DMS79 (cell line): ENCODE measurements around the gene AP2A2.

Experiments
- DNase-seq: peaks from one replicate; lab custom pipeline; 2025; lab: John Stamatoyannopoulos, UW

The AP2A2 gene

DNA sequence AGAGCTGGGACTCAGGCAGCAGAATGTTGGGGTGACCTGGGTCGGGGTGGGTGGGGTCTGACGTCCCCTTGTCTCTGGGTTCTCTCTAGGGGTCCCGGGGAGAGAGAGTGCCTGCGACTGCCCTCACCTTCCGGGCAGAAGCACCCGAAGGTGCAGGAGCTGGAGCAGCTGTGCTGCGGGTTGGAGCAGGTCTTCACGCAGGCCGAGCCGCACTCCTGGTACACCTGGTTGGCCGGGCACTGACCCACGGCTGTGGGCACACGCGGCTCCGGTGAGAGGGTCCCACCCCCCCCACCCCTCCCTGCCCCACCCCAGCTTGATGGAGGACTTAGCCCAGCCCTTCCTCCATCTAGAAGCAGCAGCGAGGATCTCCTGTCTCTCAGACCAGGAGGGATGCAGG, 104.4 kb downstream of the AP2A2 start:
- DNase-seq = no peak

DNA sequence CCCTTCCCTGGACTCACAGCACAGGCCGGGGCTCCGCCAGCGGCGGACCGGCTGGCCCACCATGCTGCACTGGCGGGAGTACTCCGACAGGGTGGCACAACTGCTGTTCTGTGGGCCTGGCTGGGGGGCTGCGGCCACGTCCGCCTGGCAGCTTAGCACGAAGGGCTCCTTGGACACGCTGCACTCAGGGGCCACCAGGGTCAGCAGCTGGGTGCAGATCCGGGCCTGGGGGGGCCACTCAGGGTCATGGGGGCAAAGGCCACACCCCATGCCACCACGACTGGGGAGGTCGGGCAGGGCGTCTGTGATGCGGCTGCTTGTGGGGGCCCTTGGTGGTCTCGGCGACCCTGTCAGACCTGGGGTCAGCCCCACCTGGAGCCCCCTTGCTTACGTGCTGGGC, 104.9 kb downstream of the AP2A2 start:
- no peak for DNase-seq

DNA sequence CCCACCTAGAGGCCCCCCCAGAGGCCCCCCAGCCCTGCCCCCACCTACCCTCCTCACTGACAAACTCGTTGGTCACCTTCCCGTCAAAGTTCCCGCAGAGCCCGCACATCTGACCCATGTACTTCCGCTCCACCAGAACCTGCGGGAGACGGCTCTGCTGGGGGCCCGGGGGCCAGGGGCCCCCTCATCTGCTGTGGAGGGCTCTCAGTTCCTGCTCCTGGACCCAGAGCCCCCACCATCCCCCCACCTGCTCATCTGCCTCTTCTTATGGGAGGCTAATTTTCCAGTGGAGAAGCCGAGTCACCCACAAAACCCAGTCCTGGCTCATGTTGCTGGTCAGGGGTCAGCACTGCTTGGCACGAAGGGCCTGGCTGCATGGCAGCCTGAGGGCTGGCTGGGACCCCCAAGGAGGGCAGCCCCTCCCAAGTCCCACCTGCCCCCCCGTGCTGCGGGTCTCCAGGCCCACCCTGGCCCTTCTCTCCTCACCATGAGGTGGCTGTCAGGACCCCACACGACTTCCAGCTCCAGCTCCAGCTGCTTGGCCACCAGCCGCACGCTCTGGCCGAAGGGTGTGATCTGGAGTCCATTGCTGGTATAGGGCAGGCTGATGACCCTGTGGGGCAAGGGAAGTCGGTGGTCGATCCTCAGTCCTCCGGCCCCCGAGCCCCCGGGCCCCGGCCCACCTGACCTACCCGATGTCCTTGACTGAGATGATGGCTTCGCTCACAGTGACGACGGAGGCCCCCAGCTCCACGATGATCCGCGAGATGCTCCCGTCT, 105.6 kb downstream of the AP2A2 start:
- DNase-seq = no peak

DNA sequence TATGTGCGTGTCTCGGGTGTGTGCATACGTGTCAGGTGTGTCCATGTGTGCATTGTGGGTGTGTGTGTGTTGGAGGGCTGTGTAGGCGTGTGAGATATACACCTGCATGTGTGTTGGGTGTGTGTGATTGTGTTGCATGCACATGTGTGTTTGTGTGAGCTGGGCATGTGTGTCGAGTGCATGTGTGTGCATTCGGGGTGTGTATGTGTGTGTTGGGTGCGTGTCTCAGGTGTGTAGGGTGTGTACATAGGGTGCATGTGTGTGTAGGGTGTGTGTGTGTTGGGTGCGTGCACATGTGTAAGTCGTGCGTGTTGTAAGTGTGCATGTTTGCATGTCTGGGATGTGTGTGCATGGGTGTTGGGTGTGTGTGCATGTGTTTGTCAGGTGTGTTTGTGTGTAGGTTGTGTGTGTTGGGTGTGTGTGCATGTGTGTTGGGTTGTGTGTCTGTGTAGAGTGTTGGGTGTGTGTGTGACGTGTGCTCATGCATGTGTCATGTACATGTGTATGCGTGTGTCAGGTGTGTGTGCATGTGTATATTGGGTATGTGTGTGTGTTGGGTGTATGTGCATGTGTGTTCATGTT, 106.7 kb downstream of the AP2A2 start:
- DNase-seq = no peak

DNA sequence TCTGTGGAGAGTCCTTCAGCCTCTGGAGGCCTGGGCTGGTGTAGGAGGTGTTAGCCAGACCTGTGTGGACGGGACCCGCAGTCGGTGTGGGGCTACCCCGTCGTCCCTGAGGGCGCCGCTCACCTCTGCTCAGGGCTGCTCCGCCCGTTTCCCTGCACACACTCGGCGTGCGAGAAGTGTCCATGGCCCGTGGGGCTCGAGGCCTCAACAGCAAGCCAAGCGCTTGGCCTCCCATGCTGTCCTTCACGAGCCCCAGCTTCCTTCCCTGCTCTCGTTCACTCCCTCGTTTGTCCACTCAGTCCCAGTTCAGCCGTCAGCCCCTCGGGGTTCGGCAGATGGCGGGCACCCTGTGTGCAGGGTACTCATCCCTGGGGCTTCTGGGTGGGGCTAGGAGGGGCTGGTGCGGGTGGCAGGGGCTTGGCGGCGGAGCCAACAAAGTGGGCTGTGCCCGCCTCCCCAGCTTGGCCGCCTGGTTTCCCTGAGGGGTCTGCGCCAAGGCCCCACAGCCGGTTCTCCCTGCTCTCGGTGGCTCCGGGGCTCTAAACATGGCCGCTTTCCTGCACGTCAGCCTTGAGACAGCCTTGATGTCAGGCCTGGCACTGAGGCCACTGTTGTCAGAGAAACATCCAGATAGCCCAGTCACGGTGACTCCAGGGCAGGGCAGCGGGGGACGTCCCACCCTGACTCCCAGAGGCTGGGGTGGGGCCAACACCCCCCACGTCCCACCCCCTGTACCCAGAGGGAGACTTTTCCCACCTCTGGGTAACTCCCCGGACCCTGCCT, 107.5 kb downstream of the AP2A2 start:
- no peak for DNase-seq

DNA sequence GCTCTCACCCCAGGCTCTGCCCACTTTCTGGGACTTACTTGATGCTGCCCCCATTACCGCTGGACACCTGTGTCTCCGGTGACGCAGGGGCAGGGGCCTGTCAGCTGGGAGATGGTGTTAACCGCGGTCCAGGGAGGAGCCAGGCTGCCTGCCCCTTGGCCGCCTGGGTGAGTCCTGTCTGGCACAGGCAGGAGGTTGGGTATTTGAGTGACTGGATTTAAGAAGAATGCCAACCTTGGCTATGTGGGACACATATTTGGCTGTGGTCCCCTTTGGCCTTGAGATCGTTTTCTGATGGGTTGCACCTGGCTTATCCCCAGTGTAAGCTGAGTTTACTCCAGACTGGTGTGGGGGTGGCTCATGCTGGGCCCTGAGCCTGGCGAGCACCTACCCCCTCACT, 108.3 kb downstream of the AP2A2 start:
- DNase-seq = no peak

DNA sequence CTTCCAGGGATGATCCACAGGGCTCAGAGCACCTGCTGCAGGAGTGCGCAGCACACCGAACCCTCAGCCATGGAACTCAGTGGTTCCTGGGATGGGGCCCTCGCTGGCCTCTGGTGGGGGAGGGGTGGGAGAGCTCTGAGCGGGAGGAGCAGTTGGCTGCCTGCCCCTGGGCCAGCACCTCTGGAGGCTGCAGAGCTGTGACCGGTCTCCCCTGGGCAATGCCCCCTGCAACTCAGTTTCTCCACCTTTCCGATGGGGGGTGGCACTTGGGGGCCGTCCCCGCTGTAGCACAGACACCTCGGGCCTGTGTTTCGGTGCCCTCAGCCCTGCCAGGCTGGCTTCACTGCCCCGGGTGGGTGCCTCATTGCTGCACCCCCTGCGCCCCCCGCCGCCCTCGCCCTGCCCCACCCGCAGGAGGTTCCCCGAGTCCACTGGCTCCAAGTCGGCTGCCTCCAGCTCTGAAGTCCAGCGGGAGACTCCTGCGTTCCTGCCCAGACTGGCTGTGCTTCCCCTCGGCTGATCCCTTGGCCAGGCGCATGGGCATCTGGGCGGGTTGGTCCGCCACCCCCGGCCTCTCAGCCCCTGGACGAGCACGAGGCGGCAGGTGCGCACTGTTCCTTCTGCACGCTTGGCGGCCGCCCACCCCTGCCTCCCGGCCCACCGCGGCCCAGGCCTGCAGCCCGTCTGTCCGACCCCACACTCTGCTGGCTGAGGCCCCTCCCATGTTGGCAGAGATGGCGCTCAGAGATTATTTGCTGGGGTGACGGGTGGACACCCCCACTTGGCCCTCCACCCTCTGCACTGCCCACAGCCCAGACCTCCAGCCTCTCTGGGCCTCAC, 109.0 kb downstream of the AP2A2 start:
- DNase-seq = no peak

DNA sequence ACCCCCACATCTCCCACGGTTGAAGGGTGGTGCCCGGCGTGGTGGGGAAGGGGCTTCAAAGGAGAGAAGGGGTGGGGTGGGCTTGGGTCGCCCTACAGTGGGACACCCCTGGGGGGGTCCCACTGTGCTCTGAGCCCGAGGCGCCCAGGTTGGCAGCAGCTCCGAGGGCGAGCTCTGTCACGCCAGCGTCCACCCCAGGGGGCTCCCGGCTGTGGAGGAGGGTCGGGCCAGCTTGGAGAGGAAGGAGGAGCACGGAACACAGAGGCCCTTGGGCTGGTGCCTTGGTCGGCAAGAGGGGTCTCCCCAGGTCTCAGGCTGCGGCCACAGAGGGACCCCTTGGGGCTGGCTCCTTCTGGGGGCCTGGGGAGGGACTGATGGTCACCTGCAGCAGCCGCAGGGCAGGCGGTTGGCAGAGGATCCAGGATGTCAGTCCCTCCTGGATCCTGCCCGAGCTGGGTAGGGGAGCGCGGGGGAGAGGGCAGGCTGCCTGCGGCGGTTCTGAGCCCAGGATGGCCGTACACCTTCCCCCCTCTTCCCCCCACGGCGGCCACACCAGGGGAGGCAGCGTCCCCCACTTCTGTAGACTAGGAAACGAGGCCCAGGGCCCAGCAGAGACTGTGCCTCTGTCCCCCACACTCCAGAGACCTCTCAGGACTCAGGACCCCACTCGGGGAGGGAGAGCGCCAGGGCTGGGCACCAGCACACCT, 110.1 kb downstream of the AP2A2 start:
- no peak for DNase-seq

DNA sequence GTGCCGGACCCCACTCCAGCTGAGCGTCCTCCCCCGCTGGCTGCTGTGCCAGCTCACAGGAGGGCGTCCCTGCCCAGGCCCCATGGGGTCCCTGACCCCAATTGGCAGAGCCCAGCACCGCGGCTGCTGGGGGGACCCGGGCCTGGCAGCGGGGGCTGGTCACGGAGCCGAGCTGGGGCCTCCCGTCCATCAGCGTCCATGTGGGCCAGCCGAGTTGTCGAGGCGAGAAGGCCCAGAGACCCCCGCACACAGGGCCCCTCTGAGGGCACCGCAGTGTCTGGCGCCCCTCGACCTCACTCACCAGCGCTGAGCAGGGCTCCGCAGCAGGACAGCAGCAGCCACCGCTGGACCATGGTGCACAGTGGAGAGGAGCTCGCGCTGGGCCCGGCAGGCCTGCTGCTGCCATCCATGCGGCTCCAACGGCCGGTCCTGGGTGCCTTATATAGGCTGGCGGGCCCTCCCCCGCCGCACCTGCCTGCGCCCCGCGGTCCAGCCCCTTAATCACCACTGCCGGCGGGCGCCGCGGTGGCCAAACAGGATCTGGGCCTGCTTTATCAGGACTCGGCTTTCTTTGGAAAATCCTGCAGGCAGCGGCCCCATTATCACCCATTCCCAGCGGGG, 110.7 kb downstream of the AP2A2 start, which contains the start of gene MUC6:
MUC6 (minus strand) TSS at position 416 of the 621 bp plus-strand sequence; CDS start at position 353, 63 bp downstream.
- DNase-seq = no peak

DNA sequence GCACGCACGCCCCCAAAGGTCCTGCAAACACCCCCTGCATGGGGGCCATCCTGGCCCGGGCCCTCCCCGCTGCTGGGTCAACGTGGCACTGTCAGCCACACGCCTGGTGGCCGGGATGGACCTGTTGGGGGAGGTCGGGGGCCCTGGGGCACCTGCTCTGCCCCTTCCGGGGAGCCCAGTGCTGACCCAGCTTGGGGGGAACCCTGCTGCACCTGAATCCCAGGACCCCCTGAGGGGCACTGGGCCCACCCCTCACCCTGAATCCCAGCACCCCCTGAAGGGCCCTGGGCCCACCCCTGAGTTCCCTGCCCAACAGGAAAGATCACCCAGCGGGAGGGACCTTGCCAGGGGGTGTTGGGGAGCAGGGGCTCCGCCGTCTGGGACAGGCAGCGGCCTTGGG, 111.3 kb downstream of the AP2A2 start:
- DNase-seq = no peak

DNA sequence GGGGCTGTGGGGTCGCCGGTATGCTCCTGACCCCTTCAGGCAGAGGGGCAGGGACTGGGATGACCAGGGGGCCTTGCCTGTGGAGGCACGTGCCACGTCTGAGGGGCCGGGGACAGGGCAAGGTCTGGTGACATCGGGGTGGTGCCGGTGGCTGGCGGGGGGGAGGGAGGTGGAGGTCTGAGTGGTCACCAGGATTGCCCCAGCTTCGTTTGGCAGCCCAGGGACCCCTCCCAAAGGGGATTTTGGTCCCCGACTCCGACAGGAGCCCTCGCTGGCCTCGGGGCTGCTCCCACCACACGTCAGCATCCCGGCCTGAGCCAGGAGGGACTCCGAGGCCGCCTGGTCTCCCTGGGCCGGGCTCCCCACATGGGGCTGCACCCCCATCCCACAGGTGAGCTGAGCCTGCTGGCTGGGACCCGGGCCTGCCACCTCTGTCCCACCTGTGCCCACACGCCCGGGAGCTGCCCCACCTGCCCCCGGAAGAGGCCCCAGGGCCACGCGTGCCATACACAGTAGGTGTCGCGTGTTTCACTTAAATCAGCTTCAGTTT, 111.9 kb downstream of the AP2A2 start:
- no peak for DNase-seq

DNA sequence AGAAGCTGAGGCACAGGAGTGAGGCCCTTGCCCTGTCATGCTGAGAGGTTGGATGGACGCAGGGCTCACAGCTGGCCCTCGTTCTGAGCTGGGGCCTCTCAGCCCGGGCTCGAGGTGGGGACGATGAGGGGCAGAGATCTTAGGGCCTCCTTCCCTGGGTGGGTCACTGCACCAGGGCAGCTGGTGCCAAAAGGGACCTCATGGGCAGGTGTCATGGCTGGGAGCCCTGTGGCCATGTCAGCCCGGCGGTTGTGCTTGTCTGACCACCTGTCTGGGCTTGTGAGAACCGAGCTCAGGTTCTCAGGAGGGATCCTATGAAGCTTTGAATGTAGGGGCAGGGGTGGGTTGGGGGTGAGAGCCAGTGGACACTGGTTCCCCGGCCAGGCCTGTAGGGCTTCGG, 112.7 kb downstream of the AP2A2 start:
- DNase-seq = no peak

DNA sequence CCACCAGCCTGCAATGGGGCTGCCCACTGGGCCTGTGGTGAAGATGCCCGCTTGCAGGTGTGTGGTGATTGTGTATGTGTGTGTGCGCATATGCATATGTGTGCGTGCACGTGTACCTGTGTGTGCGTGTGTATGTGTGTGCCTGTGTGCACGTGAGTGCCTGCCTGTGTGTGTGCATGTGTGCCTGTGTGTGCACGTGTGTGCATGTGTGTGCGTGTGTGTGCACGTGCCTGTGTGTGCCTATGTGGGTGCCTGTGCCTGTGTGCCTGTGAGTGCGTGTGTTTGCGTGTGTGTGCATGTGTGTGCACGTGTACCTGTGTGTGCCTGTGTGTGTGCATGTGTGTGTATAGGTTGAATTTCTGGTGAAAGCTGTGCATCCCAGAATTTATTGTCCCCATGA, 113.3 kb downstream of the AP2A2 start:
- no peak for DNase-seq

DNA sequence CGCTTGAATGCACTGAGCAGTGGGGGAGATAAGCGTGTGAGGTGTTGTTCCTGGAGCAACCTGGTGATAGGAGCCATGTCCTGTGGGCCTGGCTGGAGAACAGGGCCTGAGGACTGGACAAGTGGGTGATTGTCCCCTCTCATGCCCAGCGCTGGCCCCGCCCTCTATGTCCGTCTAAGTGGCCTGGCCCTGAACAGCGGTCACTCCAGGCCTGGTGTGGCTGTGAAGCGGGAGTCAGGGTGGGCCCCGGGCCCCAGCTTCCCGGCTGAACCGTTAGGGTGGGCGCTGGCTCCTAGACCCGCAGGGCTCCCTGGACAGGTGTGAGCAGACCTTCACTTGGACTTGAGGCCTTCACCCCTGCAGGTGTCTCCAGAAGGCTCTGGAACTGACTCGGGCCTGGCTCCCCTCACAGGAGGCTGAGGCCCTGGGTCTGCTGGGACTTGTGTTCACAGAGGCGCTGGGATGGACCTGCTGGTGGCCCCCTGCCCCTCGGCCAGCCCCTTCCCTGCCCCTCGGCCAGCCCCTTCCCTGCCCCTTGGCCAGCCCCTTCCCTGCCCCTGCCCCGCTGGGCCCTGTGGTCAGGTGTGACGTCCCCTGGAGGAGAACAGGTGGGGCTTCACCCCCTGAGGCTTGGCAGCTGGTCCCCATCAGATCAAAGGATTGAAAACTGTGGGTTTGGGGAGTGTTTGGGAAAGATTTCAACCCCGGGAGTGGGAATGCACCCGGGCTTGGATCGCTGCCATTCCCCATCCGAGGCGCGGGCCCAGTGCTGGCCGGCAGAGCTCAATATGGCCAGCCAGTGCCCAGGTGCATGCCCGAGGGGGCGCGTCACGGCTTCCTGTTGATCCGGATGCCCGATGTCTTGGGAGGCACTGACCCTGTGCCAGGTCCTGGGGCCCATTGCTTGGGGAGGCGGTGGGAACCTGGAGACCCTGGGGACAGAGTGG, 114.1 kb downstream of the AP2A2 start:
- DNase-seq = no peak

DNA sequence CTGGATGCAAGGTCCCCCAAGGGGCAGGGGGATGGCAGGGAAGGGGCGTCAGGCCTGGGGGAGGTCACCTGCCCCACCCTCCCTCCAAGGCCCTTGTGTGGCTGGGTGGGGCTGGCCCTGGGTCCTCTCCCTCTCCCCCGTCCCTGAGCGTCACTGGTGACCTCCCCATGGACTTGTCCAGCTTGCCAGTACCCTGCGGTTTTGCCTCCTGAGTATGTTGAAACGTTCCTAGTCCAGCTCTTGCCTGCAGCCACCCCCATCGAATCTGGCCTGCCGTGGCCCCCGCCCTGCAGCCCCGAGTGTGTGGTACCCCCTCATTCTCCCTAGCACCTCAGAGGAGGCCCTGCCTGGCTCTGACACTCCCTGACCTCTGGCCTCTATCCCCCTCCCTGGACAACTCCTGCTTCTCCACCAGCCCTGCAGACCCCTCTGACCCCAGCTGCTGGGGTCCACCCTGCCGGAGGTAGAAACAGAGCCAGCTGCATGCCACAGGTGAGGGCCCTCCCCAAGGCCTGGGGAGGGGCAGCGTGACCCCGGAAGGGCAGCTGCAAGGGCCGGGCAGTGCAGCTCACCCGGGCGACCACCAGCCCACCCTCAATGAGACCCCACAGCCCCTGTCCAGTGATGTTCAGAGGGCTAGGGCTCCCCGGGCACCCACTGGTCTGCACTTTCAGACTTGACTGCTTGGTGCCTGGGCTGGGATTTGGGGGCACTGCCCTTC, 114.9 kb downstream of the AP2A2 start:
- DNase-seq = no peak

DNA sequence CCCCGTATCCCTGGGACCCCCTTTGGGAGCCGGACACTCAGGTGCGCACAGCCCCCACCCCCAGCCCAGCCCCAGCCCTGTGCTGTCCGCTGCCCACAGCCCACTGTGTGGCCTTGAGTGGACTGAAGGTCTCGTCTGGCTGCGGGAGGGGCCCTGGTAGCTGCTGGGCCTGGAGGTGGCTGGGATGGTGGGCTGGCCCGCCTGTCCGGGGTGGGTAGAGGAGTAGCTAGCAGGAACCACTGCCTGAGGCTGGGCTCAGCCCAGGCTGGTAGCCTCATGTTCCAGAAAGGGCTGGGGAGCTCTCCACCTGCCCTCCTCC, 115.4 kb downstream of the AP2A2 start:
- DNase-seq = no peak

DNA sequence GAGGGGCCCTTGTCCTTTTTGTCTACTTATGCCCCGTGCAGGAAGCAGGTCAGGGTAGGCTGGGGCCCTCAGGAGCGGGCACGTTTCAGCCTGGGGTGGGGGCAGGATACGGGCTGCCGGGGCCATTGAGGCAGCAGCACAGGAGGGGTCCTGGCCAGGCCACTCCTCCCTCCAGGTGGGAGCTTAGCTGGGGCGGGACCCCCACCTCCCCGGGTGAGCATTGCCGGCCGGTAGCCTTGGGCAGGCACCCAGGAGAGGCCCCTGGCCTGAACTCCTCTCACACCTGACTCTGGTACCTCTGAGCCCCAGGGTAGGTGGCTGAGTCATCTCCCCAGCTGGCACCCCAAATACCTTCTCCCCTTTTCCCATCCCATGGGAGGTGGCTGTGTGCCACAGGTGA, 115.8 kb downstream of the AP2A2 start:
- DNase-seq = no peak

DNA sequence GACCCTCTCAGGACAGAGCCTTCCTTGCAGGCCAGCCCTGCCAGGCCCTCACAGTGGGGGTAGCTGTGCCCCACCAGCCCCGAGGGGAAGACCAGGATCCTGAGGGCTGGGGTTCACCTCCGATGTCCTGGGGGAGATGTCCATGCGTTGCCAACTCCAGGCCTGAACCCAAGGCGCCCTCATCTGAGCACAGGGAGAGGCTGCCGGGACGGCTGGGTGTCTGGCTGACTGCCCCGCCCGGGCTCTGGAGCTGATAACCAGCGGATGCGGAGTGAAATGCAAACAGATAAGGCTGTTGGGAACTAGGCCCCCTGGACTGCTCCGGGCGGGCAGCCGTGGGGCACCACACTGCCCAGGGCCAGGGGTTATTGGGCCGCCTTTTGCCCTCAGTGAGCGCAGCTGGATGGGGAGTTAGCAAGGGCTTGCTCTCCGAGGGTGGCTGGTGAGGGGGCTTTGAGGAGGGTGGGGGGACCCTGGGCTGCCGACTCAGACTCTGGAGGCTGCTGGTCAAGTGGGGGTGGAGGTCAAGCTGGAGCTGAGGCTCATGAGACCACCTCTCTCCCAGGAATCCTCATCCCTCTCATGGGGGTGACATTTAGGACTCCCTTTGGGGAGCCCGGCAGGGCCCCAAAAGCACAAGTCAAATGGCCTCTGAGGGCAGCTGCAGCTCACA, 116.4 kb downstream of the AP2A2 start:
- no peak for DNase-seq
